ENCODE results near the gene PSME2. TPM values are rescaled to one million over a fixed set of nuclear protein-coding genes. Genes with fewer than 3 reads are reported as not detected.

The PSME2 gene
- total and polyA plus RNA-seq, 2 of the 13 experiments (the other 11 are each of a cell fraction or from before 2014, with no cell fraction given): 332 to 716 TPM

- TF ChIP-seq ZBTB2 (CRISPR knock-in tag; IDR thresholded peaks at IDR 0.05; ENCODE audit: low read depth) (no peak), REL (CRISPR knock-in tag; conservative IDR thresholded peaks at IDR 0.05) (no peak), ZBTB44 (CRISPR knock-in tag; IDR thresholded peaks at IDR 0.05) (no peak), ARID3A (IDR thresholded peaks at IDR 0.05; ENCODE audit: low read depth, low read length) (no peak), ZNF772 (CRISPR knock-in tag; IDR thresholded peaks at IDR 0.05) (no peak), ATF5 (CRISPR knock-in tag; IDR thresholded peaks at IDR 0.05; ENCODE audit: low read depth) (no peak), ZNF512 (CRISPR knock-in tag; IDR thresholded peaks at IDR 0.05) (0 out of 2 replicates have a peak, but pooled peaks have one; percentile 18), STAG1 (CRISPR knock-in tag; IDR thresholded peaks at IDR 0.05) (no peak), HMG20A (CRISPR knock-in tag; IDR thresholded peaks at IDR 0.05; ENCODE audit: borderline replicate concordance) (no peak), ZNF230 (CRISPR knock-in tag; IDR thresholded peaks at IDR 0.05) (peak; percentile 59; the same call in 1 of the 2 replicates)
Observed at GRCh38 chr14:24155100-24155499, 8.7 kb upstream of the PSME2 start (continued).
